GM18951 (cell line): ENCODE measurements around the gene TTC29.

Experiments used
- POLR2A ChIP-seq: IDR thresholded peaks from 4 replicates; pipeline ENCODE4 v1.6.1; 2011; ENCODE audit warnings: mild to moderate bottlenecking; ENCODE audit not compliant: insufficient read length, insufficient read depth; ENCODE audit errors: extremely low read depth
- in situ Hi-C: fragments of 300-500 bp; cut with MboI; formaldehyde crosslinking; loops from one replicate; pipeline ENCODE4 v1.12.0; 2022; ENCODE audit warnings: low sequenced_read_pairs, mixed read lengths, inconsistent platforms; ENCODE audit not compliant: unreplicated experiment

Gene TTC29, protein sequence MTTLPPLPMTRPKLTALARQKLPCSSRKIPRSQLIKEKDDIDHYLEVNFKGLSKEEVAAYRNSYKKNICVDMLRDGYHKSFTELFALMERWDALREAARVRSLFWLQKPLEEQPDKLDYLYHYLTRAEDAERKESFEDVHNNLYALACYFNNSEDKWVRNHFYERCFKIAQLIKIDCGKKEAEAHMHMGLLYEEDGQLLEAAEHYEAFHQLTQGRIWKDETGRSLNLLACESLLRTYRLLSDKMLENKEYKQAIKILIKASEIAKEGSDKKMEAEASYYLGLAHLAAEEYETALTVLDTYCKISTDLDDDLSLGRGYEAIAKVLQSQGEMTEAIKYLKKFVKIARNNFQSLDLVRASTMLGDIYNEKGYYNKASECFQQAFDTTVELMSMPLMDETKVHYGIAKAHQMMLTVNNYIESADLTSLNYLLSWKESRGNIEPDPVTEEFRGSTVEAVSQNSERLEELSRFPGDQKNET

DNA sequence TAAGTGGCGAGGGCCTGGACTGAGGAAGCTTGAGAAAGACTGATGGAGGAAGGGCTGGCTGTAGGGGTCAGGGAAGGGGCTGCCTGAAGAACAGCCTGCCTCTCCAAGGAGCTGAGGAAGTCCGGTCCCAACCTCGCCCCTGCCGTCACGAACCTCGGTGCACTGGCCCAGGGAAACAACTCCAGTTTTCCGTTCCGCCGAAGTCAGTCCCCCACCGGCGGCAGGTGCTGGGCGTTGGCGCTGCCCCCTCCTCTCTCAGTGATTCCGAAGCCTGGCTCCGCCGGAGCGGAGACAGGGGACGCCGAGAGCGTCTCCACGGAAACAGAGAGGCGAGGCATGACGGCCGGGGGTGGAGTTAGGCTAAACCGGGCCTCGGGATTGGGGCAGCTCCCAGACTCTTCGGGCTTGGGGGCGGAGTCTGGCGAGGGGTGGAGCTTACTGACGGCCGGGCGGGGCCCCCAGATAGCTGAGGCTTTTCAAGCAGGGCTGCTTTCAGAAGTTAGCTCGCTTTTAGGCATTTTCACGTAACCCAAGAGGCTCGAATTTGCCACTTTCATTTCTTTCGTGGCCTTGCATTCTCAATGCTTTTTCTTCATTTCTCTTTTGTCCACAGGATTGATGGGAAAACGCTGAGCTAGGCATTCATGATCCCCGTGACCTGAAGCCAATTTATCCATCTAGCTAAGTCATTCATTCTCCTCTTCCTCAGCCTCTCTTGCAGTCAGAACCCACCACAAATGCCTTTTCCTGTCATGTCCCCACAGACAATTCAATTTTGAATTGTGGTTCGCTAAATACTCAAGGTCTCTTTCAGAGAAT is at the start of gene TTC29:
Gene TTC29 (minus strand): TSS at position 309 of the 819 bp plus-strand sequence. CDS start 5,969 bp downstream, outside the sequence.
- in situ Hi-C loops, result no loop called here
- TF ChIP-seq POLR2A, result no peak

GRCh38 chr4:146981651-146982050 is 36.0 kb upstream of the TTC29 start:
- in situ Hi-C loops, result no loop called here

DNA sequence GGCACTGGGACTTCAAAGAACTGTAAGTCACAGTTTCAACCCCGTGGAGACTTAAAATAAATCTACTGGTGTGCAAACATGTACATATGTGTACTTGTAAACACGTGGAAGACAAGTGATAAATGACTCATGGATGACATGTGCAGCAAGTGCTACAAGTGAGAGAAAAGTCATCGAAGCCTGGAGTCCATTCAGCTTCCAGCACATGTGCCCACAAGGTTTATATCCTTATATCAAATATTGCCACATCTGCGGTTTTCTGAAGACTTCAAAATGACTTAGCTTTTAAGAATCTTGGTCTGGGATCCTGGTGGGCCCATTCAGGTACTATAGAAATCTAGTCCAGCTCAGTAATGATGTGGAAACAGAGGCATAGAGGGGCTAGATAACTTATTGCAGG is 33.0 kb upstream of the TTC29 start:
- TF ChIP-seq POLR2A, result no peak
- in situ Hi-C loops, result no loop called here

More at GRCh38 chr4:146981651-146982050, 36.0 kb upstream of the TTC29 start:
- no peak for TF ChIP-seq POLR2A

- in situ Hi-C loops, result no loop called here
- no peak for TF ChIP-seq POLR2A
These were observed 30.5 kb upstream of the TTC29 start for GRCh38 chr4:146976145-146976544.

- in situ Hi-C loops, result no loop called here
- no peak for TF ChIP-seq POLR2A
These were observed 29.9 kb upstream of the TTC29 start for GRCh38 chr4:146975527-146975926.

- no peak for TF ChIP-seq POLR2A
- in situ Hi-C loops, result no loop called here
These were observed 29.4 kb upstream of the TTC29 start for GRCh38 chr4:146975036-146975435.

GRCh38 chr4:146972036-146972435 is 26.4 kb upstream of the TTC29 start:
- TF ChIP-seq POLR2A, result no peak
- in situ Hi-C loops, result no loop called here

GRCh38 chr4:146969126-146969525 is 23.5 kb upstream of the TTC29 start:
- no peak for TF ChIP-seq POLR2A
- in situ Hi-C loops, result no loop called here

- in situ Hi-C loops, result no loop called here
These were observed 15.0 kb upstream of the TTC29 start for GRCh38 chr4:146960634-146961033.

DNA sequence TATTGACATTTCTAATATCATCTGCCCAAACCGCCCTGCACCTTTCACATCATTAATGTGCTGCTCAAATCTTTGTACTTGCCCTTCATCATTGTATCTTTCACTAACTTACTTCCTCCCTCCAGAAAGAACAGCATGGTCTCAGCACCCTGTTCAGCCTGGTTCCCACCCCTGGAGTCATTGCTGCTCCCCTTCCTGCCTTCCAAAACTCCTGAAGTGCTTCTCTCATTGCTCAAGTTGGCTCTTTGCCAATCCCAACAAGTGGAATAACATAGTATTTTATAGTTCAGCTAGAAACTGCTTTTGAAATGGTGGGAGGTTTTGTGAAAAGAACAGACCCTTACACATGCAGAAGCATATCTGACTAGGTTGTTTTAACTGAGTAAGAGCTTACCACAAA is 14.0 kb upstream of the TTC29 start:
- in situ Hi-C loops, result no loop called here
- TF ChIP-seq POLR2A, result no peak

More at GRCh38 chr4:146960634-146961033, 15.0 kb upstream of the TTC29 start:
- no peak for TF ChIP-seq POLR2A

DNA sequence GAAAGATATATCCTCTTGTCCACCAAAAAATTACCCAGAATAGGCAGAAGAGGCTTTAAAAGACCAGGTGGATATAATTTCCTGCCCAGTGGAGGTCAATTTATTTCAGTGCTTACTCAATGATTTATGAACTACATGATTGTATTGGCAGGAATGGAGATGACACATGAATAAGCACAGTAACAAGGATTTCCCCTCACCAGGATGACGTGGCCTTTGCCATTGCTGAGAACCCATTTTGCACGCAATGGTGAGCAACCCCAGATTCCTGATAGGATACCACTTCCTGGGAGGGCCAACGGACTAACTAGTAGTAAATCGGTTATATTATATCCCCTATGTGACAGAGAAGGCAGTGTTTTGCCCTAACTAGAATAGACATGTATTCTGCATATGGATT is 11.6 kb upstream of the TTC29 start:
- in situ Hi-C loops, result no loop called here
- no peak for TF ChIP-seq POLR2A

GRCh38 chr4:146952896-146953295 is 7.2 kb upstream of the TTC29 start:
- in situ Hi-C loops, result no loop called here

GRCh38 chr4:146949559-146949958 is 3.9 kb upstream of the TTC29 start:
- no peak for TF ChIP-seq POLR2A
- in situ Hi-C loops, result no loop called here

More at GRCh38 chr4:146952896-146953295, 7.2 kb upstream of the TTC29 start:
- no peak for TF ChIP-seq POLR2A
